D721Med (cell line): ENCODE data around the gene NFATC3.

Source experiments
- DNase-seq: peaks from one replicate; pipeline ENCODE4 v3.0.0; 2011; ENCODE audit warnings: low spot score; ENCODE audit not compliant: insufficient read length
- FAIRE-seq: peaks from 2 replicates; lab custom pipeline; 2011; peaks lifted over from hg19 to GRCh38; lab: Jason Lieb, UNC
- CTCF ChIP-seq: IDR thresholded peaks from 2 replicates; pipeline ENCODE4 v1.5.1; 2012; ENCODE audit warnings: mild to moderate bottlenecking, control low read depth; ENCODE audit not compliant: insufficient read depth; ENCODE audit errors: missing control alignments

NFATC3 gene

GRCh38 chr16:68085259-68086071 lies at the start of gene NFATC3:
TSS of gene NFATC3 (plus strand) at chr16:68085370. CDS start at chr16:68085682, 312 bp downstream.
- TF ChIP-seq CTCF, result no peak
- DNase-seq (peak; percentile 43), FAIRE-seq (no peak)

GRCh38 chr16:68037841-68038597 lies 47.2 kb upstream of the NFATC3 start:
- no peak for FAIRE-seq
- TF ChIP-seq CTCF, result no peak
- no peak for DNase-seq

- FAIRE-seq, result no peak
These were observed 44.5 kb upstream of the NFATC3 start for GRCh38 chr16:68040506-68041288.

GRCh38 chr16:68041783-68042182 lies 43.4 kb upstream of the NFATC3 start:
- no peak for TF ChIP-seq CTCF
- DNase-seq (no peak), FAIRE-seq (no peak)

More at GRCh38 chr16:68040506-68041288, 44.5 kb upstream of the NFATC3 start:
- peak; percentile 38 for DNase-seq
- TF ChIP-seq CTCF, result peak; percentile 71

GRCh38 chr16:68046106-68046505 lies 39.1 kb upstream of the NFATC3 start:
- TF ChIP-seq CTCF, result no peak
- FAIRE-seq (no peak), DNase-seq (no peak)

- FAIRE-seq (no peak), DNase-seq (no peak)
- no peak for TF ChIP-seq CTCF
These were observed 37.2 kb upstream of the NFATC3 start for GRCh38 chr16:68047987-68048386.
